Measurements from ENCODE around the gene RAB17. TPM values are rescaled to one million over a fixed set of nuclear protein-coding genes. Genes with fewer than 3 reads are reported as not detected.

The RAB17 gene
- total RNA-seq, 3 donors from 2014 or later = 39.7 to 43.9 TPM; not detected in 1

DNA sequence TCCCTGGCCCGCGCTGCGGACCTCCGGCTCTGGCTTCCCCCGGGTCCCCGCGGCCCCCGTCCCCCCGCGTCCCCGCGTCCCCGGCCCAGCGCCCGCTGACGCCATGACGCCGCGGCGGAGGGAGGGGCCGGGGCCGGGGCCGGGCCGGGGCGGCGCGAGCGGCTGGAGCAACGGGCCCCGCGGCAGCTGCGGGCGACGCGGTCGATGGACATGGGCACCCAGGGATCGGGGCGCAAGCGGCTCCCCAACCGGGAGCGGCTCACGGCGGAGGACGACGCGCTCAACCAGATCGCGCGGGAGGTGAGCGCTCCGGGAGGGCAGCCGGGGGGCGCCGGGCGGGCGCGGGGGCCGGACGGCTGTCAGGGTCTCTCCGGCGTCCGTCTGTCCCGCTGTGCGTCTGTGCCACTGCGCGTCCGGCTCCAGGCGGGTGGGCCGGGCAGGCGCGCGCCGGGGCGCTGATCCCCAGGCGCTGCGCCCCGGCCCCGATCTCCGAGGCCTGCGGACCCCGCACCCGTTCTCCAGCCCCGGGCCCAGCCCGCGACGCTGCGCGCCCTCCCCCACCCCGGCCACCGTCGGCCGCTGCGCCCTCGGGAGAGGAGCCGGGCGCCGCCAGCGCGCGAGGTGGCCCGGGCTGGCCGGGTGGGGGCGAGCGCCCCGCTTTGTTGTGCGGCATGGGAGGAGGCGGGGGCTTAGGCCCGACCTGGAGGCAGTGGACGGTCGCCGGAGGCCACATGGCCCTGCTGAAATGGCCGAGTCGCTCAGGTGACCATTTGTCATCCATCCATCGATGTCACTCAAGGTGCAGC, 37.1 kb upstream of the RAB17 start, which contains the start of gene LRRFIP1:
TSS of gene LRRFIP1 (plus strand) at position 147 of the 806 bp plus-strand sequence. CDS start at position 205, 58 bp downstream.
- Histone ChIP-seq H3K27me3 (no peaks in the 10 kb centered on the region), H3K36me3 (no peaks in the 10 kb centered on the region), H3K27ac (peak within 1 kb of the TSS; percentile 77 to 88), H3K4me1 (peaks cover 4 to 8% of the 10 kb centered on the region in 2 donors), H3K9me3 (no peaks in the 10 kb centered on the region), H3K4me3 (peak within 1 kb of the TSS; percentile 64 to 98 (median 80))
- DNase-seq (ENCODE audit: low spot score in 2 of 2) = no peak
- intact Hi-C loops (cut with DNase I; ENCODE audit: low total_unique reads) = no loop called here
- TF ChIP-seq, protein P1, sequence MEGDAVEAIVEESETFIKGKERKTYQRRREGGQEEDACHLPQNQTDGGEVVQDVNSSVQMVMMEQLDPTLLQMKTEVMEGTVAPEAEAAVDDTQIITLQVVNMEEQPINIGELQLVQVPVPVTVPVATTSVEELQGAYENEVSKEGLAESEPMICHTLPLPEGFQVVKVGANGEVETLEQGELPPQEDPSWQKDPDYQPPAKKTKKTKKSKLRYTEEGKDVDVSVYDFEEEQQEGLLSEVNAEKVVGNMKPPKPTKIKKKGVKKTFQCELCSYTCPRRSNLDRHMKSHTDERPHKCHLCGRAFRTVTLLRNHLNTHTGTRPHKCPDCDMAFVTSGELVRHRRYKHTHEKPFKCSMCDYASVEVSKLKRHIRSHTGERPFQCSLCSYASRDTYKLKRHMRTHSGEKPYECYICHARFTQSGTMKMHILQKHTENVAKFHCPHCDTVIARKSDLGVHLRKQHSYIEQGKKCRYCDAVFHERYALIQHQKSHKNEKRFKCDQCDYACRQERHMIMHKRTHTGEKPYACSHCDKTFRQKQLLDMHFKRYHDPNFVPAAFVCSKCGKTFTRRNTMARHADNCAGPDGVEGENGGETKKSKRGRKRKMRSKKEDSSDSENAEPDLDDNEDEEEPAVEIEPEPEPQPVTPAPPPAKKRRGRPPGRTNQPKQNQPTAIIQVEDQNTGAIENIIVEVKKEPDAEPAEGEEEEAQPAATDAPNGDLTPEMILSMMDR (IDR thresholded peaks at IDR 0.05) = no peak
- TF ChIP-seq POLR2AphosphoS5 (IDR thresholded peaks at IDR 0.05) = no peak
- no peak for TF ChIP-seq POLR2A (IDR thresholded peaks at IDR 0.05)

DNA sequence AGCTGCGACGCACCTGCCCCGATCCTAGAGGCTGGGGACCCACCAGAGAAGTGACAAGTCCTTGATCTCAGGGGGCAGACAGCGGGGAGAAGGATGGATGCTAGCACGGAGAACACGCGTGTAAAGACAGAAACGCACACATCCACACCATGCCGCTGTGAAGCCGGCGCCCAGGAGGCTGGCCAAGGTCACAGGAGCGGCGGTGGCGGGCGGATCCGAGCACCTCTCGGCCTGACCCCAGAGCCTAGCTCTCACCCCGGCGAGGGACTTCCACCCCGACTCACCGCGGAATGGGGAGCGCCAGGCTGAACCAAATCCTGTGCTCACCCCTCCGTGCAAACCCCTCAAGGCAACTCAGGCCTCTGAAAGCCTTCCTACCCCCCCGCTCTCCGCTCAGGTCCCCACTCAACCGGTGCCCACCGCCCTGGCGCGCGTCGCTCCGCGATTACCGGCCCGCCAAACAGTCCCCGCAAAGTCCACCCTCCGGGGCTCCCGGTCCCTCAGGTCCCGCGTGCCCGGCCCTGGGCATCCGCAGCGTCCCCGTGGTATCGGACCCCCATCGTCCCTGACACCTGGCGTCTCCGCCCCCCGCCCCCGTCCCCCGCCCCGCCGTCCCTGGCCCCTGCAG, 36.4 kb upstream of the RAB17 start:
- intact Hi-C loops (cut with DNase I; ENCODE audit: low total_unique reads) = no loop called here
- Histone ChIP-seq H3K4me3 (peak overlapping the region; percentile 64 to 98 (median 80)), H3K27ac (peak overlapping the region; percentile 77 to 88), H3K4me1 (peaks cover 4 to 8% of the 10 kb centered on the region in 2 donors), H3K27me3 (no peaks in the 10 kb centered on the region), H3K9me3 (no peaks in the 10 kb centered on the region), H3K36me3 (no peaks in the 10 kb centered on the region)
- TF ChIP-seq POLR2A (IDR thresholded peaks at IDR 0.05) (no peak), POLR2AphosphoS5 (IDR thresholded peaks at IDR 0.05) (no peak)
- TF ChIP-seq, protein P1 (IDR thresholded peaks at IDR 0.05) = no peak
- no peak for DNase-seq (ENCODE audit: low spot score in 2 of 2)

DNA sequence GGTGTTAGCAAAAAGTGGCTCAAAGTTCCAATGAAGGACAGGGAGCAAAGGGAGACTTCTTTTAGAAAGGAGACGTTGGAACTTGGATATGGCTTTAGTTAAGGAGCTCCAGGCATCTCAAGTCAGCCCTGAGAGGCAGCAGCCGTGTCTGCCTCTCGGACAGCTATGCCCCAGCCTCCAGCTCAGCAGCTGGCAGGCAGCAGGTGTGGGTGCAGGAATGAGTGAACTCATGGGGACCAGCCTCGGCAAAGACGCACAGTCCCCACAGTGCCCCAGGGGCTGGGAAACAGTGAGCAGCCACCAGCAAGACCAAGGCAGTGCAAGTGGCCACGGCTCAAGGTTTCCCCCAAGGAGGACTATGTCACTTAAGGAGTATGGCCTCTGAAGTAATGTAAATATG, 35.2 kb upstream of the RAB17 start:
- Histone ChIP-seq H3K9me3 (no peaks in the 10 kb centered on the region), H3K4me1 (peaks cover 4 to 8% of the 10 kb centered on the region in 2 donors), H3K36me3 (no peaks in the 10 kb centered on the region), H3K27me3 (no peaks in the 10 kb centered on the region), H3K27ac (peak overlapping the region in 1 of 2 donors; percentile 88), H3K4me3 (no peak overlapping the region)
- TF ChIP-seq, protein P1 (IDR thresholded peaks at IDR 0.05) = no peak
- TF ChIP-seq POLR2AphosphoS5 (IDR thresholded peaks at IDR 0.05) (no peak), POLR2A (IDR thresholded peaks at IDR 0.05) (no peak)
- no peak for DNase-seq (ENCODE audit: low spot score in 2 of 2)
- intact Hi-C loops (cut with DNase I; ENCODE audit: low total_unique reads) = no loop called here

DNA sequence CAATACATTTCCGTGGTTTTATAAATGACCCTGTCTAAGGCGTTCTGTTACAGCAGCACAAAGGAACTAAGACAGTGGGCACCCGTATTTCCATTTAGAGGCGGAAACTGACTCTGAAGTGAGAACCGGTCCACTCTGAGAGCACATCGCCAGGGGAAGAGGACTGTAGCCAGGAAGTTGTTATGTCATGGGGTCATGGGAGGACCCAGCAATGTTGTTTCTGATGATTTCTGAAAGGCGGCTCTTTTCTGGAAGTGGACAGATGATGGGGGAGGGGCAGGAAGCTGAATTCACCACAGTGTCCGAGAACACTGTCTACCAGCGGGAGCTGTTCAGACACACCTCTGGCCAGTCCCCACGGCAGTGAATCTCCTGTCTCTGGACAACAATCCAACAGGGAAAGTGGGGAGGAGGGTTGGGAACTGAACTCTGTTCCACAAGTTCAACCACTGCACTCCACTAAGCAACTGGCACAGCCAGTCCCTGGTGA, 34.7 kb upstream of the RAB17 start:
- intact Hi-C loops (cut with DNase I; ENCODE audit: low total_unique reads) = no loop called here
- H3K27me3 ChIP-seq = no peaks in the 10 kb centered on the region
- peaks cover 4 to 8% of the 10 kb centered on the region in 2 donors for H3K4me1 ChIP-seq
- TF ChIP-seq POLR2AphosphoS5 (IDR thresholded peaks at IDR 0.05) (no peak), POLR2A (IDR thresholded peaks at IDR 0.05) (no peak)
- TF ChIP-seq, protein P1 (IDR thresholded peaks at IDR 0.05) = no peak
- DNase-seq (ENCODE audit: low spot score in 2 of 2) = no peak
- peak overlapping the region in 1 of 2 donors; percentile 88 for H3K27ac ChIP-seq
- no peak overlapping the region for H3K4me3 ChIP-seq
- no peaks in the 10 kb centered on the region for H3K9me3 ChIP-seq
- no peaks in the 10 kb centered on the region for H3K36me3 ChIP-seq

DNA sequence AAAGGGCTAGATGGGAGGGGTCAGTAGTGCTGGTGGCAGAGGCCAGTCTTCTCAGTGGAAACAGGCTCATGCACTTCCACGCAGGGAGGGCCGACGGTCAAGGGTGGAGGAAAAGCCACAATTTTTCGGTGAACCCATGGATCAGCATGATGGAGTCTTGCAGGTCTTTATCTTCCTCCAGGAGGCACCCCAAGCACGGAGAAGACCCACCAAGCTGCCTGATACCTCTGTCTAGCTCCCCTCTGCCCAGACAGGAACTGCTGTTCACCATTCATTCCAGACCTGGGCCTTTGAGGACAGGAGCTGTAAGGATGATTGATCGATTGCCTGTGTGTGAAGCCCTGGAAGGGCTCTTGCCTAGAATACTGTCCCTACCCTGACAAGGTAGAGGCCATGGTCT, 34.0 kb upstream of the RAB17 start:
- Histone ChIP-seq H3K4me3 (no peak overlapping the region), H3K36me3 (no peaks in the 10 kb centered on the region), H3K9me3 (no peaks in the 10 kb centered on the region), H3K4me1 (peaks cover 4 to 8% of the 10 kb centered on the region in 2 donors), H3K27me3 (no peaks in the 10 kb centered on the region), H3K27ac (peak overlapping the region in 1 of 2 donors; percentile 7)
- TF ChIP-seq POLR2AphosphoS5 (IDR thresholded peaks at IDR 0.05) (no peak), POLR2A (IDR thresholded peaks at IDR 0.05) (no peak)
- TF ChIP-seq, protein P1 (IDR thresholded peaks at IDR 0.05) = no peak
- DNase-seq (ENCODE audit: low spot score in 2 of 2) = no peak
- intact Hi-C loops (cut with DNase I; ENCODE audit: low total_unique reads) = no loop called here
